ENCODE data around the gene AUTS2. TPM values are rescaled to one million over a fixed set of nuclear protein-coding genes. Genes with fewer than 3 reads are reported as not detected.

AUTS2 gene
- polyA plus RNA-seq, 1 donor (not counting 4 experiments of a cell fraction or from before 2014, with no cell fraction given): 4.7 TPM

DNA sequence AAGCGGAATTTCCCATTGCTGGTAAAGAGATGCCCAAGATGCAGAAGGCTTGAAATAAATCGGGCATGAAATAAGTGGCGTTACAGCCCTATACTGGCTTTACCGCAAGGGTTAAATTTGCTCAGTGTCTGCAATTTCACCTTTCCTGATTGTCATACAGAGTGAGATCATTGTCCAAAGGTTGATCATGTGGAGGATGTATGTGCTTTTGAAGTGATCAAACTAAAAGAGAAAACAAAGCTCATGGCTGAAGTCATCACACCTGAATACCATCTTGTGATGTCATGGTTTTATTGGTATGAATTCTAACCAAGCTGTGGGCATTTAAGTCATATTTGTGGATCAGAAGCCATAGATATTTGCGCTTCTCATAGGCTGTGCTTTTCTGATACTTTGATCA, 635.5 kb downstream of the AUTS2 start:
- FAIRE-seq: no peak
- Histone ChIP-seq H3K27ac (ENCODE audit: control insufficient read depth, insufficient read depth, low read length) (no peak overlapping the region), H3K4me3 (ENCODE audit: control insufficient read depth in 2 of 3, extremely low read depth in 1 of 3, insufficient read depth in 2 of 3, low read depth in 1 of 3, low read length in 3 of 3) (no peak overlapping the region), H4K20me1 (ENCODE audit: control insufficient read depth, extremely low read depth, insufficient read depth, low read length) (no peaks in the 10 kb centered on the region), H3K79me2 (ENCODE audit: control insufficient read depth, insufficient read depth, low read length) (no peaks in the 10 kb centered on the region), H3K36me3 (ENCODE audit: control insufficient read depth in 2 of 2, extremely low read depth in 1 of 2, insufficient read depth in 2 of 2, low read length in 2 of 2) (no peaks in the 10 kb centered on the region), H3K9me1 (ENCODE audit: control insufficient read depth, extremely low read depth, insufficient read depth, low read length) (no peaks in the 10 kb centered on the region), H3K4me1 (ENCODE audit: control insufficient read depth, extremely low read depth, insufficient read depth, low read length) (no peaks in the 10 kb centered on the region), H3K27me3 (ENCODE audit: control insufficient read depth, extremely low read depth, insufficient read depth, low read length) (no peaks in the 10 kb centered on the region), H3K9ac (ENCODE audit: control insufficient read depth, extremely low read depth, insufficient read depth, low read length) (no peak overlapping the region), H3K9me3 (ENCODE audit: control insufficient read depth, low read depth, low read length) (no peaks in the 10 kb centered on the region), H3K4me2 (ENCODE audit: control insufficient read depth, extremely low read depth, insufficient read depth, low read depth, low read length) (no peak overlapping the region), H2AFZ (ENCODE audit: control insufficient read depth, low read length) (no peak overlapping the region)
- TF ChIP-seq, protein P1, sequence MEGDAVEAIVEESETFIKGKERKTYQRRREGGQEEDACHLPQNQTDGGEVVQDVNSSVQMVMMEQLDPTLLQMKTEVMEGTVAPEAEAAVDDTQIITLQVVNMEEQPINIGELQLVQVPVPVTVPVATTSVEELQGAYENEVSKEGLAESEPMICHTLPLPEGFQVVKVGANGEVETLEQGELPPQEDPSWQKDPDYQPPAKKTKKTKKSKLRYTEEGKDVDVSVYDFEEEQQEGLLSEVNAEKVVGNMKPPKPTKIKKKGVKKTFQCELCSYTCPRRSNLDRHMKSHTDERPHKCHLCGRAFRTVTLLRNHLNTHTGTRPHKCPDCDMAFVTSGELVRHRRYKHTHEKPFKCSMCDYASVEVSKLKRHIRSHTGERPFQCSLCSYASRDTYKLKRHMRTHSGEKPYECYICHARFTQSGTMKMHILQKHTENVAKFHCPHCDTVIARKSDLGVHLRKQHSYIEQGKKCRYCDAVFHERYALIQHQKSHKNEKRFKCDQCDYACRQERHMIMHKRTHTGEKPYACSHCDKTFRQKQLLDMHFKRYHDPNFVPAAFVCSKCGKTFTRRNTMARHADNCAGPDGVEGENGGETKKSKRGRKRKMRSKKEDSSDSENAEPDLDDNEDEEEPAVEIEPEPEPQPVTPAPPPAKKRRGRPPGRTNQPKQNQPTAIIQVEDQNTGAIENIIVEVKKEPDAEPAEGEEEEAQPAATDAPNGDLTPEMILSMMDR (optimal IDR thresholded peaks at IDR 0.05 in 1 of 3, IDR thresholded peaks at IDR 0.05 in 1 of 3, conservative IDR thresholded peaks at IDR 0.05 in 1 of 3; ENCODE audit: extremely low read depth in 1 of 3, insufficient read depth in 2 of 3, low read length in 3 of 3): no peak
- TF ChIP-seq EZH2 (IDR thresholded peaks at IDR 0.05; ENCODE audit: low read length): no peak
- dilution Hi-C loops (cut with MboI; ENCODE audit: extremely low pct_ligation_motif_present, low sequenced_read_pairs): no loop called here
- no peak for DNase-seq (ENCODE audit: low read depth, low spot score)

GRCh38 chr7:70237256-70237655, 639.0 kb downstream of the AUTS2 start:
- Histone ChIP-seq H3K4me1 (ENCODE audit: control insufficient read depth, extremely low read depth, insufficient read depth, low read length) (no peaks in the 10 kb centered on the region), H2AFZ (ENCODE audit: control insufficient read depth, low read length) (no peak overlapping the region), H3K27ac (ENCODE audit: control insufficient read depth, insufficient read depth, low read length) (no peak overlapping the region), H4K20me1 (ENCODE audit: control insufficient read depth, extremely low read depth, insufficient read depth, low read length) (no peaks in the 10 kb centered on the region), H3K4me2 (ENCODE audit: control insufficient read depth, extremely low read depth, insufficient read depth, low read depth, low read length) (no peak overlapping the region), H3K4me3 (ENCODE audit: control insufficient read depth in 2 of 3, extremely low read depth in 1 of 3, insufficient read depth in 2 of 3, low read depth in 1 of 3, low read length in 3 of 3) (no peak overlapping the region), H3K79me2 (ENCODE audit: control insufficient read depth, insufficient read depth, low read length) (no peaks in the 10 kb centered on the region), H3K9me3 (ENCODE audit: control insufficient read depth, low read depth, low read length) (no peaks in the 10 kb centered on the region), H3K9ac (ENCODE audit: control insufficient read depth, extremely low read depth, insufficient read depth, low read length) (no peak overlapping the region), H3K9me1 (ENCODE audit: control insufficient read depth, extremely low read depth, insufficient read depth, low read length) (no peaks in the 10 kb centered on the region), H3K27me3 (ENCODE audit: control insufficient read depth, extremely low read depth, insufficient read depth, low read length) (no peaks in the 10 kb centered on the region), H3K36me3 (ENCODE audit: control insufficient read depth in 2 of 2, extremely low read depth in 1 of 2, insufficient read depth in 2 of 2, low read length in 2 of 2) (no peaks in the 10 kb centered on the region)
- dilution Hi-C loops (cut with MboI; ENCODE audit: extremely low pct_ligation_motif_present, low sequenced_read_pairs): no loop called here
- FAIRE-seq (no peak), DNase-seq (ENCODE audit: low read depth, low spot score) (no peak)
- TF ChIP-seq EZH2 (IDR thresholded peaks at IDR 0.05; ENCODE audit: low read length): no peak
- TF ChIP-seq, protein P1 (optimal IDR thresholded peaks at IDR 0.05 in 1 of 3, IDR thresholded peaks at IDR 0.05 in 1 of 3, conservative IDR thresholded peaks at IDR 0.05 in 1 of 3; ENCODE audit: extremely low read depth in 1 of 3, insufficient read depth in 2 of 3, low read length in 3 of 3): no peak
